ENCODE measurements around the gene EFNA1. TPM values are rescaled to one million over a fixed set of nuclear protein-coding genes. Genes with fewer than 3 reads are reported as not detected.

Gene EFNA1
- total RNA-seq, 1 donor from 2014 or later, result not detected

DNA sequence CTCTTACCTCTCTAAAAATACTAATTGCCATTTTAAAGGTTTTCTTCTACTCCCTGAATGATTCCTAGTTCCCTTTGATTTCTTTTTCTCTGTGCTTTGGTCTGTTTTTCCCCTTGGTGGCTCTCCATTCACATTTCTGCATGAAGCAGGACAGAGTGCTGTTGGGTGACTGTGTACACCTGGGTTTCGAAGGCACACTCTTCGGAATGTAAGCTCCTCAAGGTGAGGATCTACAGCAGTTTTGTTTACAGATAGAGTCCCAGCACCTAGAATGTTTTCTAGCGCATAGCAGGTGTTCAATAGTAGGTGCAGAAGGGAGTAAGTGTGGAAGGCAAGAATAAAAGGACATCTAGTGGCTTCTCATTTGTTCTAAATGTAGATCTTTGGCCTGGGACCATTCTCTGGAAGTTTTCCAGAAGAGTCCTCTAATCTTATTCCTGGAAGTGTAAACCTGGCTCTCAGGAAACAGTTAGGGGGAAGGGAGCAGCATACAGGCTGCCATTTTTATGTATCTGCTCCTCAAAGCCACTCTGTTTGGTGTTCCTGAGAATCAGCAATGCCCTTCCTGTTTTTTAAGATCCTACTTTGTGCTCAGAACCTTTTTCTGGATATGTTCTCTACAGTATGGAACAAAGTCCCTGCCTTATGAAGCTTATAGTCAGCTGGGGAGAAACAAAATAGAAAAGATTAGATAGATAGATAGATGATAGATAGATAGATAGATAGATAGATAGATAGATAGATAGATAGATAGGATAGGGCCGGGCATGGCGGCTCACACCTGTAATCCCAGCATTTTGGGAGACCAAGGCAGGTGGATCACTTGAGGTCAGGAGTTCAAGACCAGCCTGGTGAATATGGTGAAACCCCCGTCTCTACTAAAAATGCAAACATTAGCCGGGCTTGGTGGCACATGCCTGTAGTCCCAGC lies 22.8 kb upstream of the EFNA1 start:
- no peak for DNase-seq
- ChIA-PET POLR2A (no interaction called here), CTCF (no interaction called here)
- Mint-ChIP-seq H3K27ac (no peak overlapping the region), H3K4me1 (no peaks in the 10 kb centered on the region), H3K9me3 (no peaks in the 10 kb centered on the region), H3K4me3 (no peak overlapping the region), H3K27me3 (peaks cover 2% of the 10 kb centered on the region), H3K36me3 (ENCODE audit: low read depth) (no peaks in the 10 kb centered on the region)
- intact Hi-C loops (cut with micrococcal nuclease), result no loop called here
- no peak for TF ChIP-seq CTCF (IDR thresholded peaks at IDR 0.05)
- ATAC-seq (ENCODE audit: low read depth), result no peak

GRCh38 chr1:155105604-155106011 lies 22.1 kb upstream of the EFNA1 start:
- Mint-ChIP-seq H3K27ac (no peak overlapping the region), H3K9me3 (no peaks in the 10 kb centered on the region), H3K4me3 (no peak overlapping the region), H3K36me3 (ENCODE audit: low read depth) (no peaks in the 10 kb centered on the region), H3K27me3 (peaks cover 2% of the 10 kb centered on the region), H3K4me1 (no peaks in the 10 kb centered on the region)
- TF ChIP-seq CTCF (IDR thresholded peaks at IDR 0.05), result no peak
- DNase-seq (no peak), ATAC-seq (ENCODE audit: low read depth) (no peak)
- POLR2A ChIA-PET, result no interaction called here
- intact Hi-C loops (cut with micrococcal nuclease), result no loop called here
- CTCF ChIA-PET, result interaction anchor here (0.7 kb wide), 1 partner anchor 39 kb away, joined by 4 read pairs; no protein-coding TSS in a partner anchor

- Mint-ChIP-seq H3K27me3 (peaks cover 2% of the 10 kb centered on the region), H3K9me3 (no peaks in the 10 kb centered on the region), H3K4me1 (no peaks in the 10 kb centered on the region), H3K4me3 (no peak overlapping the region), H3K36me3 (ENCODE audit: low read depth) (no peaks in the 10 kb centered on the region), H3K27ac (no peak overlapping the region)
- intact Hi-C loops (cut with micrococcal nuclease), result no loop called here
- TF ChIP-seq CTCF (IDR thresholded peaks at IDR 0.05), result no peak
- ChIA-PET CTCF (interaction anchor here (1.2 kb wide), 2 partner anchors 61 to 66 kb away, joined by 3 to 4 read pairs; partner anchors contain the start of gene KRTCAP2), POLR2A (no interaction called here)
- no peak for DNase-seq
- no peak for ATAC-seq (ENCODE audit: low read depth)
Observed at GRCh38 chr1:155106862-155107261, 20.8 kb upstream of the EFNA1 start.

DNA sequence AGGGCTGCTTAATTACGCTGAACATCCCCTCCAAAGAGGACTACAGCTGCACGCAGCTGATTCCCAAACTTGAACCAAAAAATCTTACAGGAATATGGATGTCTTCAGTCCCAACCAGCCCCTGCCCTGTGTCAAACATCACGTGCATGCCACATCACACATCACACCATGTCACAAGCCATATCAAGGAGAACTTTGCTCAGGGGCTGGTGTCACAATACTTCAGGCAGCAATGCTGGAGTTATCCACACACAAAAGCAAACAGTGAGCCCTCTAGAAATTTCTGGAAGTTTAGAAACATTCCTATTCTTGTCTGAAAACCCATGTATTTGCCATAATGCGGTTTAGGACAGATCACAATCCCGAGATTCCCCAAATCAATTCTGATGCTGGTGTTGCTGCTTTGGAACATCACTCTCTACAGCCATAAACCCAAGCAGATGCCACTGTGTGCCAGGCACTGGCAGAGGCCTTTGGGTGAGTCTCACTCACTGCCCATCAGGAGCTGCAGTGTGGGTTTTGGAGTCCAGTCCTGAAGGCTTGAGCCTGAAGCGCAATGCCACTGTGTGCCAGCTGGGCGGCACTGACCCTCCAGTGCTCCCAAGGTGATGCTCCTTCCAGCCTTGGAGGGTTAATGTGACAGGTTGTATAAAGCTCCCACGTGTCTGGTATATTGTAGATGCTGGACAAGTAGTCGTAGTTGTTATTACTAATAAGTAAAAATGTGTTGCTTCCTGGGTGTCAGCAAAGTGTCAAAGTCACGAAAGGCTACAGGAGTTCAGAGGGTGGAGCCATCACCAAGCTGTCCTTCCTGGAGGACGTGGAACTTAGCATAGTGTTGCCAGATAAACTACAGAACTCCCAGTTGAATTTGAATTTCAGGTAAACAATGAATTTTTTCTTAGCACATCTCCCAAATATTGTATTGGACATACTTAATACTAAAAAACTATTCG lies 20.1 kb upstream of the EFNA1 start:
- no peak for ATAC-seq (ENCODE audit: low read depth)
- Mint-ChIP-seq H3K4me1 (no peaks in the 10 kb centered on the region), H3K27ac (no peak overlapping the region), H3K36me3 (ENCODE audit: low read depth) (no peaks in the 10 kb centered on the region), H3K27me3 (peaks cover 2% of the 10 kb centered on the region), H3K9me3 (no peaks in the 10 kb centered on the region), H3K4me3 (no peak overlapping the region)
- no peak for DNase-seq
- ChIA-PET CTCF (interaction anchor here (1.2 kb wide), 2 partner anchors 60 to 65 kb away, joined by 3 to 4 read pairs; partner anchors contain the start of gene KRTCAP2), POLR2A (no interaction called here)
- TF ChIP-seq CTCF (IDR thresholded peaks at IDR 0.05), result no peak
- intact Hi-C loops (cut with micrococcal nuclease), result no loop called here
